Measurements from ENCODE around the gene ST3GAL2.
A peak's percentile ranks its signal among the peaks of the same experiment; 100 is the strongest.

- TF ChIP-seq POLR2A (IDR thresholded peaks at IDR 0.05; ENCODE audit: low read depth, low read length): no peak
- no peak for TF ChIP-seq POLR2AphosphoS5 (IDR thresholded peaks at IDR 0.05; ENCODE audit: low read depth, low read length)
- TF ChIP-seq TAF1 (IDR thresholded peaks at IDR 0.05; ENCODE audit: low read depth, low read length): no peak
- TF ChIP-seq SPI1 (IDR thresholded peaks at IDR 0.05; ENCODE audit: low read depth, low read length): 0 out of 2 replicates have a peak, but pooled peaks have one; percentile 13
Observed at GRCh38 chr16:70444249-70445063, 5.6 kb upstream of the ST3GAL2 start.
